Measurements from ENCODE around the gene CRELD2.

CRELD2 gene

GRCh38 chr22:49924113-49924833 is 5.8 kb downstream of the CRELD2 start:
- peak overlapping the region; percentile 94 for H3K4me3 ChIP-seq (ENCODE audit: low read depth, low read length)
- DNase-seq (ENCODE audit: low read depth), result no peak
- no peak for TF ChIP-seq CTCF (IDR thresholded peaks at IDR 0.05; ENCODE audit: insufficient read depth, low read depth, low read length, missing control alignments)

- H3K4me3 ChIP-seq (ENCODE audit: low read depth, low read length), result peak overlapping the region; percentile 94
- TF ChIP-seq CTCF (IDR thresholded peaks at IDR 0.05; ENCODE audit: insufficient read depth, low read depth, low read length, missing control alignments), result no peak
- peak; percentile 95 for DNase-seq (ENCODE audit: low read depth)
Measured at GRCh38 chr22:49925525-49926128, 7.2 kb downstream of the CRELD2 start.

- no peak for DNase-seq (ENCODE audit: low read depth)
- no peak for TF ChIP-seq CTCF (IDR thresholded peaks at IDR 0.05; ENCODE audit: insufficient read depth, low read depth, low read length, missing control alignments)
- no peak overlapping the region for H3K4me3 ChIP-seq (ENCODE audit: low read depth, low read length)
Measured at GRCh38 chr22:49926916-49927315, 8.5 kb downstream of the CRELD2 start.

GRCh38 chr22:49927483-49928184 is 9.2 kb downstream of the CRELD2 start:
- TF ChIP-seq CTCF (IDR thresholded peaks at IDR 0.05; ENCODE audit: insufficient read depth, low read depth, low read length, missing control alignments), result no peak
- DNase-seq (ENCODE audit: low read depth), result no peak
- H3K4me3 ChIP-seq (ENCODE audit: low read depth, low read length), result no peak overlapping the region

- no peak overlapping the region for H3K4me3 ChIP-seq (ENCODE audit: low read depth, low read length)
- no peak for TF ChIP-seq CTCF (IDR thresholded peaks at IDR 0.05; ENCODE audit: insufficient read depth, low read depth, low read length, missing control alignments)
- DNase-seq (ENCODE audit: low read depth), result no peak
Measured at GRCh38 chr22:49928185-49928495, 9.7 kb downstream of the CRELD2 start.

GRCh38 chr22:49928555-49929210 is 10.2 kb downstream of the CRELD2 start:
- no peak for TF ChIP-seq CTCF (IDR thresholded peaks at IDR 0.05; ENCODE audit: insufficient read depth, low read depth, low read length, missing control alignments)
- no peak for DNase-seq (ENCODE audit: low read depth)
- no peak overlapping the region for H3K4me3 ChIP-seq (ENCODE audit: low read depth, low read length)

Data from GM12865 (cell line).